ENCODE measurements around the gene CLTC.
"Not testable (repeated sequence)": the region's sequence is repeated elsewhere in the genome, so short reads cannot be mapped to it uniquely, and the experiment has no call there.

Gene CLTC

DNA sequence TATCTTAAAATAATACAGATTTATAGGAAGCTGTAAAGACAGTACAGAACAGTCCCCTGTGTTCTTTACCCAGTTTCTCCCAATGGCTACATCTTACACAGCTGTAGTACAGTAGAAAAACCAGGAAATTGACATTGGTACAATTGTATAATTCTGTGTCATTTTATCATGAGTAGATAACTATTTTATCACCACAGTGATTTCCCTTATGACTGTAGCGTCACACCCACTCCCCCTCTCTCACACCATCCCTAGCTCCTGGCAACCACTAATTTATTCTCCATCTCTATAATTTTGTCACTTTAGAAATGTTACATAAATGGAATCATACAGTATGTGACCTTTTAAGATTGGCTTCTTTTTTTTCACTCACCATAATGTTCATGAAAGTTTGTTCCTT, 30.9 kb downstream of the CLTC start:
- Histone ChIP-seq H3K27me3 (ENCODE audit: control insufficient read depth in 1 of 2, insufficient read depth in 2 of 2, low read length in 2 of 2) (no peaks in the 10 kb centered on the region), H3K27ac (ENCODE audit: low read length) (no peak overlapping the region), H3K9ac (ENCODE audit: low read length in 2 of 2) (no peak overlapping the region), H3K9me3 (ENCODE audit: control insufficient read depth in 2 of 2, low read length in 2 of 2) (no peaks in the 10 kb centered on the region), H3K4me3 (ENCODE audit: low read length in 2 of 2) (no peak overlapping the region), H3K4me1 (ENCODE audit: control insufficient read depth, insufficient read depth, low read length) (no peaks in the 10 kb centered on the region), H3K36me3 (ENCODE audit: control insufficient read depth in 2 of 2, insufficient read depth in 2 of 2, low read length in 2 of 2) (peaks cover 28 to 44% of the 10 kb centered on the region in 2 donors)

DNA sequence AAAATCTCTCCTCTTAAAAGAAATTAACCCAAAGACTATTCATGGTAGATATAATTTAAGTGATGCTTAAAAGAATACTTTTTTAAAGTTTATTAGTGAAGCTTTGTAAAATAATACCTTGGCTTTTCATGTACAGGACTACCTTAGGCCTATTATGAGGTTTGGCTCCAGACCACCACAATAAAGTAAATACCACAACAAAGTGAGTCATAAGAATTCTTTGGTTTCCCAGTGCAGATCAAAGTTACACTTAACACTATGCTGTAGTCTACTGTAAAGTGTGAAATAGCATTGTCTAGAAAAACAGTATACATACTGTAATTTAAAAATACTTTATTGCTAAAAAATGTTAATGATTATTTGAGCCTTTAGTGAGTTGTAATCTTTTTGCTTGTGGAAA, 31.7 kb downstream of the CLTC start:
- H3K27ac ChIP-seq (ENCODE audit: low read length) = no peak overlapping the region
- no peak overlapping the region for H3K4me3 ChIP-seq (ENCODE audit: low read length in 2 of 2)
- H3K27me3 ChIP-seq (ENCODE audit: control insufficient read depth in 1 of 2, insufficient read depth in 2 of 2, low read length in 2 of 2) = no peaks in the 10 kb centered on the region
- H3K9me3 ChIP-seq (ENCODE audit: control insufficient read depth in 2 of 2, low read length in 2 of 2) = no peaks in the 10 kb centered on the region
- H3K4me1 ChIP-seq (ENCODE audit: control insufficient read depth, insufficient read depth, low read length) = no peaks in the 10 kb centered on the region
- no peak overlapping the region for H3K9ac ChIP-seq (ENCODE audit: low read length in 2 of 2)
- peaks cover 30 to 38% of the 10 kb centered on the region in 2 donors for H3K36me3 ChIP-seq (ENCODE audit: control insufficient read depth in 2 of 2, insufficient read depth in 2 of 2, low read length in 2 of 2)

- Histone ChIP-seq H3K27ac (ENCODE audit: low read length) (no peak overlapping the region), H3K9ac (ENCODE audit: low read length in 2 of 2) (no peak overlapping the region), H3K4me3 (ENCODE audit: low read length in 2 of 2) (no peak overlapping the region), H3K36me3 (ENCODE audit: control insufficient read depth in 2 of 2, insufficient read depth in 2 of 2, low read length in 2 of 2) (peaks cover 30 to 40% of the 10 kb centered on the region in 2 donors), H3K27me3 (ENCODE audit: control insufficient read depth in 1 of 2, insufficient read depth in 2 of 2, low read length in 2 of 2) (no peaks in the 10 kb centered on the region), H3K9me3 (ENCODE audit: control insufficient read depth in 2 of 2, low read length in 2 of 2) (no peaks in the 10 kb centered on the region), H3K4me1 (ENCODE audit: control insufficient read depth, insufficient read depth, low read length) (no peaks in the 10 kb centered on the region)
Observed at GRCh38 chr17:59652119-59652518, 32.4 kb downstream of the CLTC start.

DNA sequence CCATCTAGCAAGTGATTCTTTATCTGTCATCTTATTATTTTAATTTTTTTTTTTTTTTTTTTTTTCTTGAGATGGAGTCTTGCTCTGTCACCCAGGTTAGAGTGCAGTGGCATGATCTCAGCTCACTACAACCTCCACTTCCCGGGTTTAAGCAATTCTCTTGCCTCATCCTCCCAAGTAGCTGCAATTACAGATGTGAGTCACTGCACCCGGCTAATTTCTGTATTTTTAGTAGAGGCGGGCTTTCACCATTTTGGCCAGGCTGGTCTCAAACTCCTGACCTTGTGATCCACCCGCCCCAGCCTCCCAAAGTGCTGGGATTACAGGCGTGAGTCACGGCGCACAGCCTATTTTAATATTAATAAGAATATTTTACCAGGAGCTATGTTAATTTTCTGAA, 36.9 kb downstream of the CLTC start:
- H3K9me3 ChIP-seq (ENCODE audit: control insufficient read depth in 2 of 2, low read length in 2 of 2); H3K27me3 ChIP-seq (ENCODE audit: control insufficient read depth in 1 of 2, insufficient read depth in 2 of 2, low read length in 2 of 2); H3K27ac ChIP-seq (ENCODE audit: low read length); H3K9ac ChIP-seq (ENCODE audit: low read length in 2 of 2); H3K4me1 ChIP-seq (ENCODE audit: control insufficient read depth, insufficient read depth, low read length); H3K4me3 ChIP-seq (ENCODE audit: low read length in 2 of 2): not testable (repeated sequence)
- H3K36me3 ChIP-seq (ENCODE audit: control insufficient read depth in 2 of 2, insufficient read depth in 2 of 2, low read length in 2 of 2) = peaks cover 43% of the 10 kb centered on the region in 2 donors

GRCh38 chr17:59666235-59666634, 46.5 kb downstream of the CLTC start:
- no peaks in the 10 kb centered on the region for H3K4me1 ChIP-seq (ENCODE audit: control insufficient read depth, insufficient read depth, low read length)

GRCh38 chr17:59668816-59669215, 49.1 kb downstream of the CLTC start:
- H3K4me1 ChIP-seq (ENCODE audit: control insufficient read depth, insufficient read depth, low read length) = no peaks in the 10 kb centered on the region
- H3K27ac ChIP-seq (ENCODE audit: low read length) = no peak overlapping the region
- H3K36me3 ChIP-seq (ENCODE audit: control insufficient read depth in 2 of 2, insufficient read depth in 2 of 2, low read length in 2 of 2) = peaks cover 33 to 45% of the 10 kb centered on the region in 2 donors
- no peak overlapping the region for H3K4me3 ChIP-seq (ENCODE audit: low read length in 2 of 2)
- H3K9ac ChIP-seq (ENCODE audit: low read length in 2 of 2) = no peak overlapping the region
- no peaks in the 10 kb centered on the region for H3K9me3 ChIP-seq (ENCODE audit: control insufficient read depth in 2 of 2, low read length in 2 of 2)
- H3K27me3 ChIP-seq (ENCODE audit: control insufficient read depth in 1 of 2, insufficient read depth in 2 of 2, low read length in 2 of 2) = no peaks in the 10 kb centered on the region

More at GRCh38 chr17:59666235-59666634, 46.5 kb downstream of the CLTC start:
- no peak overlapping the region for H3K27ac ChIP-seq (ENCODE audit: low read length)
- no peak overlapping the region for H3K9ac ChIP-seq (ENCODE audit: low read length in 2 of 2)
- no peaks in the 10 kb centered on the region for H3K9me3 ChIP-seq (ENCODE audit: control insufficient read depth in 2 of 2, low read length in 2 of 2)
- H3K4me3 ChIP-seq (ENCODE audit: low read length in 2 of 2) = no peak overlapping the region
- no peaks in the 10 kb centered on the region for H3K27me3 ChIP-seq (ENCODE audit: control insufficient read depth in 1 of 2, insufficient read depth in 2 of 2, low read length in 2 of 2)
- H3K36me3 ChIP-seq (ENCODE audit: control insufficient read depth in 2 of 2, insufficient read depth in 2 of 2, low read length in 2 of 2) = peaks cover 38 to 61% of the 10 kb centered on the region in 2 donors

- Histone ChIP-seq H3K36me3 (ENCODE audit: control insufficient read depth in 2 of 2, insufficient read depth in 2 of 2, low read length in 2 of 2) (peaks cover 38 to 45% of the 10 kb centered on the region in 2 donors), H3K4me1 (ENCODE audit: control insufficient read depth, insufficient read depth, low read length) (no peaks in the 10 kb centered on the region), H3K9ac (ENCODE audit: low read length in 2 of 2) (no peak overlapping the region), H3K9me3 (ENCODE audit: control insufficient read depth in 2 of 2, low read length in 2 of 2) (no peaks in the 10 kb centered on the region), H3K4me3 (ENCODE audit: low read length in 2 of 2) (no peak overlapping the region), H3K27ac (ENCODE audit: low read length) (no peak overlapping the region), H3K27me3 (ENCODE audit: control insufficient read depth in 1 of 2, insufficient read depth in 2 of 2, low read length in 2 of 2) (no peaks in the 10 kb centered on the region)
Observed at GRCh38 chr17:59669411-59669810, 49.7 kb downstream of the CLTC start.

- H3K9me3 ChIP-seq (ENCODE audit: control insufficient read depth in 2 of 2, low read length in 2 of 2) = no peaks in the 10 kb centered on the region
- no peaks in the 10 kb centered on the region for H3K27me3 ChIP-seq (ENCODE audit: control insufficient read depth in 1 of 2, insufficient read depth in 2 of 2, low read length in 2 of 2)
- no peak overlapping the region for H3K27ac ChIP-seq (ENCODE audit: low read length)
- no peak overlapping the region for H3K4me3 ChIP-seq (ENCODE audit: low read length in 2 of 2)
- H3K36me3 ChIP-seq (ENCODE audit: control insufficient read depth in 2 of 2, insufficient read depth in 2 of 2, low read length in 2 of 2) = peaks cover 33 to 44% of the 10 kb centered on the region in 2 donors
- no peaks in the 10 kb centered on the region for H3K4me1 ChIP-seq (ENCODE audit: control insufficient read depth, insufficient read depth, low read length)
- no peak overlapping the region for H3K9ac ChIP-seq (ENCODE audit: low read length in 2 of 2)
Observed at GRCh38 chr17:59669944-59670343, 50.2 kb downstream of the CLTC start.

GRCh38 chr17:59671386-59671785, 51.7 kb downstream of the CLTC start:
- Histone ChIP-seq H3K36me3 (ENCODE audit: control insufficient read depth in 2 of 2, insufficient read depth in 2 of 2, low read length in 2 of 2) (peaks cover 27 to 37% of the 10 kb centered on the region in 2 donors), H3K27me3 (ENCODE audit: control insufficient read depth in 1 of 2, insufficient read depth in 2 of 2, low read length in 2 of 2) (no peaks in the 10 kb centered on the region), H3K9ac (ENCODE audit: low read length in 2 of 2) (no peak overlapping the region), H3K27ac (ENCODE audit: low read length) (no peak overlapping the region), H3K9me3 (ENCODE audit: control insufficient read depth in 2 of 2, low read length in 2 of 2) (no peaks in the 10 kb centered on the region), H3K4me1 (ENCODE audit: control insufficient read depth, insufficient read depth, low read length) (no peaks in the 10 kb centered on the region), H3K4me3 (ENCODE audit: low read length in 2 of 2) (no peak overlapping the region)

- Histone ChIP-seq H3K4me3 (ENCODE audit: low read length in 2 of 2) (no peak overlapping the region), H3K36me3 (ENCODE audit: control insufficient read depth in 2 of 2, insufficient read depth in 2 of 2, low read length in 2 of 2) (peaks cover 25 to 40% of the 10 kb centered on the region in 2 donors), H3K27ac (ENCODE audit: low read length) (no peak overlapping the region), H3K9ac (ENCODE audit: low read length in 2 of 2) (no peak overlapping the region), H3K9me3 (ENCODE audit: control insufficient read depth in 2 of 2, low read length in 2 of 2) (no peaks in the 10 kb centered on the region), H3K27me3 (ENCODE audit: control insufficient read depth in 1 of 2, insufficient read depth in 2 of 2, low read length in 2 of 2) (no peaks in the 10 kb centered on the region), H3K4me1 (ENCODE audit: control insufficient read depth, insufficient read depth, low read length) (no peaks in the 10 kb centered on the region)
Observed at GRCh38 chr17:59675231-59675630, 55.5 kb downstream of the CLTC start.

- peaks cover 35 to 43% of the 10 kb centered on the region in 2 donors for H3K36me3 ChIP-seq (ENCODE audit: control insufficient read depth in 2 of 2, insufficient read depth in 2 of 2, low read length in 2 of 2)
Observed at GRCh38 chr17:59676716-59677115, 57.0 kb downstream of the CLTC start.

More at GRCh38 chr17:59676716-59677115, 57.0 kb downstream of the CLTC start:
- no peak overlapping the region for H3K27ac ChIP-seq (ENCODE audit: low read length)
- H3K4me3 ChIP-seq (ENCODE audit: low read length in 2 of 2) = no peak overlapping the region
- H3K9me3 ChIP-seq (ENCODE audit: control insufficient read depth in 2 of 2, low read length in 2 of 2) = no peaks in the 10 kb centered on the region
- H3K4me1 ChIP-seq (ENCODE audit: control insufficient read depth, insufficient read depth, low read length) = no peaks in the 10 kb centered on the region
- no peaks in the 10 kb centered on the region for H3K27me3 ChIP-seq (ENCODE audit: control insufficient read depth in 1 of 2, insufficient read depth in 2 of 2, low read length in 2 of 2)
- H3K9ac ChIP-seq (ENCODE audit: low read length in 2 of 2) = no peak overlapping the region
